ENCODE data around the gene TCHP. TPM values are rescaled to one million over a fixed set of nuclear protein-coding genes. Genes with fewer than 3 reads are reported as not detected.

Gene TCHP
- total RNA-seq, 1 donor from 2014 or later, result 27.6 TPM

- Mint-ChIP-seq H3K27me3 (ENCODE audit: low read depth) (no peaks in the 10 kb centered on the region), H3K4me1 (no peaks in the 10 kb centered on the region), H3K27ac (ENCODE audit: unreplicated experiment) (no peak overlapping the region), H3K4me3 (no peak overlapping the region), H3K9me3 (no peaks in the 10 kb centered on the region), H3K36me3 (ENCODE audit: low read depth) (peaks cover 5% of the 10 kb centered on the region)
- no peak for DNase-seq (ENCODE audit: low read depth, low spot score)
- no peak for TF ChIP-seq CTCF (conservative IDR thresholded peaks at IDR 0.05)
These were observed 67.4 kb downstream of the TCHP start for GRCh38 chr12:109967383-109968031.

Other genes with a start within 250 kb of the TCHP start
- 12.5 and 13.9 TPM in 2 replicates for gene FAM222A, start 186.4 kb upstream of the TCHP start, total RNA-seq
- gene TRPV4, start 66.9 kb upstream of the TCHP start, total RNA-seq, result 3.5 and 3.7 TPM in 2 replicates
- 32.0 and 34.0 TPM in 2 replicates for gene GLTP, start 19.7 kb upstream of the TCHP start, total RNA-seq
- 31.1 and 36.8 TPM in 2 replicates for gene GIT2, start 96.1 kb downstream of the TCHP start, total RNA-seq
- 29.5 and 30.0 TPM in 2 replicates for gene ANKRD13A, start 99.2 kb downstream of the TCHP start, total RNA-seq
- 23.8 and 24.4 TPM in 2 replicates for gene C12orf76, start 148.2 kb downstream of the TCHP start, total RNA-seq
- gene IFT81, start 224.1 kb downstream of the TCHP start, total RNA-seq, result 40.4 and 43.5 TPM in 2 replicates